HG03571 (cell line): ENCODE measurements around the gene IST1.

ENCODE experiments used
- ATAC-seq: cut with Tn5 transposase; IDR thresholded peaks from one replicate; pipeline ENCODE4 v1.9.1; 2021; ENCODE audit not compliant: unreplicated experiment

The IST1 gene

GRCh38 chr16:71961066-71962039 is 66.0 kb downstream of the IST1 start:
- ATAC-seq, result no peak

- ATAC-seq, result no peak
These were observed 68.0 kb downstream of the IST1 start for GRCh38 chr16:71963125-71963875.

- ATAC-seq, result no peak
These were observed 69.9 kb downstream of the IST1 start for GRCh38 chr16:71965223-71965622.

- no peak for ATAC-seq
These were observed 71.6 kb downstream of the IST1 start for GRCh38 chr16:71966932-71967331.

GRCh38 chr16:71969353-71969752 is 74.0 kb downstream of the IST1 start:
- ATAC-seq, result no peak

GRCh38 chr16:71971571-71971970 is 76.2 kb downstream of the IST1 start:
- ATAC-seq, result no peak

GRCh38 chr16:71972356-71972755 is 77.0 kb downstream of the IST1 start:
- no peak for ATAC-seq

- ATAC-seq, result no peak
These were observed 77.7 kb downstream of the IST1 start for GRCh38 chr16:71973001-71973400.

GRCh38 chr16:71974068-71974818 is 78.9 kb downstream of the IST1 start:
- ATAC-seq, result no peak
